IMR-90 (cell line): ENCODE measurements around the gene RAB8B. TPM values are rescaled to one million over a fixed set of nuclear protein-coding genes. Genes with fewer than 3 reads are reported as not detected.

Experiments used
- ATAC-seq: fragments of 200-7000 bp; cut with Tn5 transposase; 2 replicates; pipeline ENCODE4 v1.9.1; 2020; ENCODE audit warnings: low read depth, mild to moderate bottlenecking, moderate library complexity
- BruUV-seq: library from RNA; stranded (reverse); fragments of 400-500 nt; replicated peaks from 2 replicates; lab custom pipeline; 2021; lab: Mats Ljungman, UMichigan
- CTCF ChIA-PET: fragments of 300-600 bp; formaldehyde crosslinking; extraction: SDS; loops from one replicate; lab custom pipeline; 2021; ENCODE audit warnings: antibody characterized with exemption; lab: Yijun Ruan, JAX
- POLR2A ChIA-PET: fragments of 300-600 bp; sonication (Branson Sonifier 250); formaldehyde crosslinking; loops from one replicate; lab custom pipeline; 2022; ENCODE audit warnings: antibody characterized with exemption; ENCODE audit not compliant: unreplicated experiment; lab: Charles Lee
- DNase-seq: peaks from one replicate; pipeline ENCODE4 v3.0.0; 2013
- H2AFZ ChIP-seq: replicated peaks from 2 replicates; pipeline ENCODE3; 2013; ENCODE audit warnings: low read length, mild to moderate bottlenecking; ENCODE audit not compliant: poor library complexity
- H2AK5ac ChIP-seq: 2 replicates; pipeline ENCODE4 v1.6.1; 2013; ENCODE audit warnings: low read depth, low read length, inconsistent platforms
- H2AK9ac ChIP-seq: replicated peaks from 2 replicates; pipeline ENCODE3; 2013; ENCODE audit warnings: mild to moderate bottlenecking, low read depth, low read length, moderate library complexity; ENCODE audit not compliant: poor library complexity
- H2BK120ac ChIP-seq: 2 replicates; pipeline ENCODE4 v1.6.1; 2013; ENCODE audit warnings: low read depth, low read length, inconsistent platforms
- H2BK15ac ChIP-seq: 3 replicates; pipeline ENCODE4 v1.6.1; 2013; ENCODE audit warnings: low read depth, low read length, inconsistent platforms
- H2BK20ac ChIP-seq: 2 replicates; pipeline ENCODE4 v1.6.1; 2013; ENCODE audit warnings: low read depth, mild to moderate bottlenecking, inconsistent platforms, low read length, moderate library complexity
- H2BK5ac ChIP-seq: 2 replicates; pipeline ENCODE4 v1.6.1; 2013; ENCODE audit warnings: mild to moderate bottlenecking, low read depth, low read length, inconsistent platforms; ENCODE audit not compliant: poor library complexity, severe bottlenecking
- H3K14ac ChIP-seq: replicated peaks from 2 replicates; pipeline ENCODE4 v1.6.1; 2013; ENCODE audit warnings: low read depth, low read length, inconsistent platforms
- H3K18ac ChIP-seq: 2 replicates; pipeline ENCODE4 v1.6.1; 2013; ENCODE audit warnings: low read depth, low read length, control low read depth
- H3K23ac ChIP-seq: 2 replicates; pipeline ENCODE4 v1.6.1; 2013; ENCODE audit warnings: low read depth, low read length, inconsistent platforms
- H3K27ac ChIP-seq: 2 replicates; pipeline ENCODE4 v1.5.1; 2013; ENCODE audit warnings: mild to moderate bottlenecking, control low read depth, low read length; ENCODE audit not compliant: insufficient read depth
- H3K27me3 ChIP-seq: 2 replicates; pipeline ENCODE4 v1.6.1; 2013; ENCODE audit warnings: low read length; ENCODE audit not compliant: control insufficient read depth, insufficient read depth
- H3K36me3 ChIP-seq: 2 replicates; pipeline ENCODE4 v1.6.1; 2013; ENCODE audit warnings: low read length, mixed read lengths; ENCODE audit not compliant: control insufficient read depth, insufficient read depth
- H3K4ac ChIP-seq: 2 replicates; pipeline ENCODE4 v1.6.1; 2013; ENCODE audit warnings: low read depth, low read length, inconsistent platforms
- H3K4me1 ChIP-seq: 2 replicates; pipeline ENCODE4 v1.6.1; 2013; ENCODE audit warnings: low read length, mixed read lengths; ENCODE audit not compliant: control insufficient read depth, insufficient read depth
- H3K4me2 ChIP-seq: 2 replicates; pipeline ENCODE4 v1.6.1; 2013; ENCODE audit warnings: low read depth, mild to moderate bottlenecking, control low read depth, low read length, moderate library complexity
- H3K4me3 ChIP-seq: 2 replicates; pipeline ENCODE4 v1.5.1; 2013; ENCODE audit warnings: low read depth, mild to moderate bottlenecking, control low read depth, low read length, moderate library complexity; ENCODE audit not compliant: insufficient read depth
- H3K56ac ChIP-seq: 2 replicates; pipeline ENCODE4 v1.6.1; 2013; ENCODE audit warnings: low read length, inconsistent platforms; ENCODE audit not compliant: insufficient read depth; ENCODE audit errors: extremely low read depth
- H3K79me1 ChIP-seq, 2 experiments: 2 replicates each; pipeline ENCODE4 v1.6.1; 2013; ENCODE audit warnings: low read length in 2 of 2, inconsistent platforms in 1 of 2, low read depth in 1 of 2
- H3K9ac ChIP-seq: 2 replicates; pipeline ENCODE4 v1.6.1; 2013; ENCODE audit warnings: low read depth, low read length, control low read depth
- H3K9me1 ChIP-seq: 2 replicates; pipeline ENCODE4 v1.6.1; 2013; ENCODE audit warnings: low read length, inconsistent platforms; ENCODE audit not compliant: insufficient read depth
- H3K9me3 ChIP-seq: 2 replicates; pipeline ENCODE4 v1.6.1; 2013; ENCODE audit warnings: low read length; ENCODE audit not compliant: control insufficient read depth, insufficient read depth
- H4K20me1 ChIP-seq: 2 replicates; pipeline ENCODE4 v1.6.1; 2013; ENCODE audit warnings: low read length, inconsistent platforms; ENCODE audit not compliant: insufficient read depth
- H4K5ac ChIP-seq: 2 replicates; pipeline ENCODE4 v1.6.1; 2013; ENCODE audit warnings: mild to moderate bottlenecking, low read depth, low read length, control low read depth
- H4K8ac ChIP-seq, 2 experiments: 2 replicates each; pipeline ENCODE4 v1.6.1; 2013; ENCODE audit warnings: low read depth in 2 of 2, low read length in 2 of 2, control low read depth in 1 of 2, inconsistent platforms in 1 of 2
- H4K91ac ChIP-seq: 2 replicates; pipeline ENCODE4 v1.6.1; 2013; ENCODE audit warnings: low read depth, low read length, inconsistent platforms; ENCODE audit not compliant: insufficient read depth
- BHLHE40 ChIP-seq: fragments of 150-350 bp; IDR thresholded peaks from 2 replicates; pipeline ENCODE4 v1.6.1; 2016; ENCODE audit warnings: mild to moderate bottlenecking, low read depth, low read length
- MAZ ChIP-seq: IDR thresholded peaks from 2 replicates; pipeline ENCODE4 v1.6.1; 2012; ENCODE audit warnings: low read depth, mild to moderate bottlenecking, low read length, improper control_type of control experiment, moderate library complexity, borderline replicate concordance
- MXI1 ChIP-seq: IDR thresholded peaks from 2 replicates; pipeline ENCODE4 v1.6.1; 2012; ENCODE audit warnings: low read depth, mild to moderate bottlenecking, low read length, moderate library complexity, borderline replicate concordance
- POLR2A ChIP-seq: IDR thresholded peaks from 2 replicates; pipeline ENCODE4 v1.6.1; 2012; ENCODE audit warnings: mild to moderate bottlenecking, low read depth, low read length
- WGBS, 2 experiments: methylation state at CpG; one replicate each; pipeline versions ENCODE4 v1.1.5 to v1.1.7; 2013; ENCODE audit warnings: missing lambda C conversion rate in 2 of 2; ENCODE audit not compliant: insufficient read length in 1 of 2; ENCODE audit errors: extremely low coverage in 2 of 2; 5-methylcytosine and 5-hydroxymethylcytosine counted together
- dilution Hi-C: fragments of 300-500 bp; cut with HindIII; formaldehyde crosslinking; loops from one replicate; pipeline ENCODE4 v1.14.3; 2018; ENCODE audit warnings: low sequenced_read_pairs; ENCODE audit not compliant: unreplicated experiment
- in situ Hi-C: fragments of 300-500 bp; cut with MboI; formaldehyde crosslinking; loops from 3 replicates; pipeline ENCODE4 v1.14.3; 2019; ENCODE audit warnings: low sequenced_read_pairs, inconsistent platforms, mixed read lengths
- intact Hi-C: fragments of 100-400 bp; cut with micrococcal nuclease; formaldehyde crosslinking; loops from 2 replicates; pipeline ENCODE4 v1.10.0; 2022
- polyA plus RNA-seq, 3 experiments: library from polyadenylated mRNA; depleted of rRNA; stranded (reverse); fragments of >200 nt; gene quantifications; 2 replicates each; pipeline ENCODE4 v1.2.3, GENCODE V29; 2012; ENCODE audit warnings: low replicate concordance in 1 of 3
- total RNA-seq: library from RNA; depleted of rRNA; stranded (reverse); fragments of >200 nt; gene quantifications from 2 replicates; pipeline ENCODE4 v1.2.3, GENCODE V29; 2012

Gene RAB8B
- total and polyA plus RNA-seq, 2 of the 4 experiments (the other 2 are of a cell fraction): 19.4 to 29.4 TPM

- Histone ChIP-seq H3K27ac (peak within 1 kb of the TSS; percentile 95), H2BK20ac (peak within 1 kb of the TSS; percentile 46), H4K91ac (peak within 1 kb of the TSS; percentile 94), H3K56ac (peak within 1 kb of the TSS; percentile 98), H4K8ac (peak within 1 kb of the TSS; percentile 53 to 95), H3K9me1 (0 out of 2 replicates have a peak, but pooled peaks cover 3% of the 10 kb centered on the region), H2AK5ac (peak within 1 kb of the TSS; percentile 83), H3K4me2 (peak within 1 kb of the TSS; percentile 100), H3K79me1 (peaks cover 9 to 35% of the 10 kb centered on the region in 2 experiments), H4K20me1 (no peaks in the 10 kb centered on the region), H4K5ac (peak within 1 kb of the TSS; percentile 99), H2BK15ac (peak within 1 kb of the TSS; percentile 71; the same call in 2 of the 3 replicates), H3K9me3 (no peaks in the 10 kb centered on the region), H3K23ac (peak within 1 kb of the TSS; percentile 100), H3K36me3 (peaks cover 12% of the 10 kb centered on the region), H3K9ac (peak within 1 kb of the TSS; percentile 97), H2BK5ac (peak within 1 kb of the TSS; percentile 91), H3K14ac (peak within 1 kb of the TSS; percentile 98), H3K27me3 (no peaks in the 10 kb centered on the region), H3K4ac (peak within 1 kb of the TSS; percentile 99), H2BK120ac (peak within 1 kb of the TSS; percentile 84), H2AK9ac (peak within 1 kb of the TSS; percentile 100), H2AFZ (peak within 1 kb of the TSS; percentile 94), H3K4me1 (peaks cover 2% of the 10 kb centered on the region), H3K4me3 (peak within 1 kb of the TSS; percentile 97), H3K18ac (peak within 1 kb of the TSS; percentile 100)
- 0% methylated on average over 24 of the region's 60 CpGs; no CpG with 5 or more reads in 1 of the 2 experiments for WGBS, 2 experiments
- CTCF ChIA-PET: interaction anchor here (0.6 kb wide), 2 partner anchors 22 to 98 kb away, joined by 3 to 5 read pairs; no protein-coding TSS in a partner anchor
- ATAC-seq (peak; percentile 95), DNase-seq (peak; percentile 95)
- TF ChIP-seq MAZ: peak; percentile 38; the same call in 1 of the 2 replicates
- peak; percentile 64; the same call in 1 of the 2 replicates for TF ChIP-seq MXI1
- TF ChIP-seq POLR2A: peak; percentile 93
- no peak for TF ChIP-seq BHLHE40
- dilution Hi-C loops (no loop called here), intact Hi-C loops (loop anchor here (2.0 to 5.0 kb wide), 6 partner anchors 35 to 246 kb away; partner anchors contain the start of gene APH1B), in situ Hi-C loops (loop anchor here (25.0 kb wide), 1 partner anchor 255 kb away; no protein-coding TSS in a partner anchor)
- no TSS peak for BruUV-seq
- POLR2A ChIA-PET: interaction anchor here (0.5 to 1.2 kb wide), 8 partner anchors 8 to 293 kb away, joined by 3 to 9 read pairs (median 4); partner anchors contain the start of gene RAB8B
These were observed 32.1 kb upstream of the RAB8B start, which contains the start of gene RPS27L for GRCh38 chr15:63157118-63157843. Gene RPS27L (minus strand): TSS chr15:63157477. CDS start chr15:63157405, 72 bp downstream.
